ENCODE measurements around the gene IBTK. TPM values are rescaled to one million over a fixed set of nuclear protein-coding genes. Genes with fewer than 3 reads are reported as not detected.

The IBTK gene
- total and polyA plus RNA-seq, 2 of the 4 experiments (the other 2 are of a cell fraction), result 9.7 to 45.0 TPM

DNA sequence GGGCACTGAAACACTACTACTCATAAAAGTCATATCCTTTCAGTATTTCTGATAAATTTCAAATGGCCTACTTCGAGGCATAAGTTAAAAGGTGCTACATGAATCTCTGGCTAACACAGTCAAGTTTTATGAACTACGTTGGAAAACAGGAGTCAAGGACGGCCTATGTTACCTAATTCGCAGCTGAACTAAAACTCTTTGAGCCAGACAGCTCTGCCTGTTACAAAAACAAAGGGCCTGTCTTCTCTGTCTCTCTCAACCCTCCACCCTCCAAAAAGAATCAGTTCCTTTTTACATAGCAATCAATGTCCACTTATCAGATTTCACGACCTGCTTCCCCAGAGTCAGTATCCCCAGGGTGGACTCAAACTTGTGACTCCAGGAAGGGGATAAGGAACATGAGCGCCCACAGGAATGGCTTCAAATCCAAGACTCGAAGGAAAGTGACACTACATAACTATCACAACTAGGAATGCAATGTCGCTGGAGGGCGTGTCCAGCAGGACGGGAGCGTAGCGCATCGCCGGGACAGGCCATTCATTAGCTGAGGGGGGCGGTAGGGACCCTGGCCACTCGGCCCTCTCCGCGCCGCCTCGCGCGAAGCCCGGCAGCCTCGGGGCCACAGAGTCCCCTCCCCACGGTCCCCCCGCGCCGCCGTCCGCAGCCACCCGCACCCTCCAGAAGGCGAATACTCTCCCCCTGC lies 591 bp downstream of the IBTK start (continued):
- TF ChIP-seq SMC3 (IDR thresholded peaks at IDR 0.05; ENCODE audit: low read depth, low read length), result no peak
- TF ChIP-seq FOS (IDR thresholded peaks at IDR 0.05; ENCODE audit: low read depth, low read length), result no peak

GRCh38 chr6:82246370-82246769 lies 1.2 kb downstream of the IBTK start:
- Histone ChIP-seq H3K4me2 (ENCODE audit: low read depth, low read length) (peak overlapping the region; percentile 88), H3K9ac (ENCODE audit: low read depth, low read length) (peak overlapping the region; percentile 89; the same call in 1 of the 2 replicates), H3K4ac (ENCODE audit: low read depth, low read length) (no peak overlapping the region), H3K14ac (replicated peaks; ENCODE audit: low read depth, low read length) (peak overlapping the region; percentile 53; the same call in 1 of the 2 replicates), H3K9me3 (ENCODE audit: control insufficient read depth, insufficient read depth, low read length) (no peaks in the 10 kb centered on the region), H3K18ac (ENCODE audit: low read depth, low read length) (no peak overlapping the region; the same call in 1 of the 2 replicates), H3K4me1 (ENCODE audit: control insufficient read depth, insufficient read depth, low read length) (peaks cover 10% of the 10 kb centered on the region), H3K9me1 (ENCODE audit: insufficient read depth, low read length) (peaks cover 7% of the 10 kb centered on the region), H4K20me1 (ENCODE audit: insufficient read depth, low read length) (peaks cover 9% of the 10 kb centered on the region; the same call in 1 of the 2 replicates), H3K56ac (ENCODE audit: extremely low read depth, insufficient read depth, low read length) (no peak overlapping the region), H2AK9ac (replicated peaks; ENCODE audit: low read depth, low read length, poor library complexity) (no peak overlapping the region), H2BK20ac (ENCODE audit: low read depth, low read length) (no peak overlapping the region), H3K27me3 (ENCODE audit: control insufficient read depth, insufficient read depth, low read length) (no peaks in the 10 kb centered on the region), H3K4me3 (ENCODE audit: insufficient read depth, low read depth, low read length) (peak overlapping the region; percentile 80; the same call in 1 of the 2 replicates), H4K8ac (ENCODE audit: low read depth in 2 of 2, low read length in 2 of 2) (no peak overlapping the region; a peak in 1 of 4 replicates), H2BK15ac (ENCODE audit: low read depth, low read length) (no peak overlapping the region), H2AK5ac (ENCODE audit: low read depth, low read length) (no peak overlapping the region), H3K27ac (ENCODE audit: insufficient read depth, low read length) (no peak overlapping the region), H3K79me1 (ENCODE audit: low read depth in 1 of 2, low read length in 2 of 2) (peaks cover 9 to 26% of the 10 kb centered on the region in 2 experiments; a peak in 3 of 4 replicates), H2AFZ (replicated peaks; ENCODE audit: low read length, poor library complexity) (no peak overlapping the region), H2BK5ac (ENCODE audit: low read depth, low read length, poor library complexity, severe bottlenecking) (peak overlapping the region; percentile 82), H2BK120ac (ENCODE audit: low read depth, low read length) (no peak overlapping the region), H3K23ac (ENCODE audit: low read depth, low read length) (no peak overlapping the region), H4K5ac (ENCODE audit: low read depth, low read length) (no peak overlapping the region), H3K36me3 (ENCODE audit: control insufficient read depth, insufficient read depth, low read length) (no peaks in the 10 kb centered on the region), H4K91ac (ENCODE audit: insufficient read depth, low read depth, low read length) (no peak overlapping the region)
- dilution Hi-C loops (cut with HindIII; ENCODE audit: low sequenced_read_pairs, unreplicated experiment), result no loop called here
- ChIA-PET CTCF (no interaction called here), POLR2A (ENCODE audit: unreplicated experiment) (no interaction called here)
- no peak for ATAC-seq (ENCODE audit: low read depth)
- intact Hi-C loops (cut with micrococcal nuclease), result loop anchor here (5.0 to 10.0 kb wide), 2 partner anchors 711 to 968 kb away; no protein-coding TSS in a partner anchor
- BruUV-seq (replicated peaks), result no TSS peak
- in situ Hi-C loops (cut with MboI; ENCODE audit: low sequenced_read_pairs), result loop anchor here (10.0 kb wide), 1 partner anchor 948 kb away; the partner anchor contains the start of genes PGM3 and RWDD2A
- no CpG with 5 or more reads among the region's 12 CpGs for WGBS, 2 experiments (ENCODE audit: extremely low coverage in 2 of 2, insufficient read length in 1 of 2)
- DNase-seq, result no peak
- TF ChIP-seq NFE2L2 (IDR thresholded peaks at IDR 0.05; ENCODE audit: low read depth, low read length) (no peak), POLR2A (IDR thresholded peaks at IDR 0.05; ENCODE audit: low read depth, low read length) (no peak), BHLHE40 (IDR thresholded peaks at IDR 0.05; ENCODE audit: low read depth, low read length) (no peak), RFX5 (IDR thresholded peaks at IDR 0.05; ENCODE audit: low read depth, low read length) (no peak), MAZ (IDR thresholded peaks at IDR 0.05; ENCODE audit: borderline replicate concordance, low read depth, low read length) (no peak), RCOR1 (IDR thresholded peaks at IDR 0.05; ENCODE audit: insufficient replicate concordance, low read length) (no peak), SMC3 (IDR thresholded peaks at IDR 0.05; ENCODE audit: low read depth, low read length) (no peak), FOS (IDR thresholded peaks at IDR 0.05; ENCODE audit: low read depth, low read length) (no peak), MAFK (IDR thresholded peaks at IDR 0.05; ENCODE audit: low read depth, low read length) (no peak), CTCF (conservative IDR thresholded peaks at IDR 0.05; ENCODE audit: low read depth, low read length) (no peak), CEBPB (IDR thresholded peaks at IDR 0.05; ENCODE audit: low read depth, low read length) (no peak)
- TF ChIP-seq, protein P1, sequence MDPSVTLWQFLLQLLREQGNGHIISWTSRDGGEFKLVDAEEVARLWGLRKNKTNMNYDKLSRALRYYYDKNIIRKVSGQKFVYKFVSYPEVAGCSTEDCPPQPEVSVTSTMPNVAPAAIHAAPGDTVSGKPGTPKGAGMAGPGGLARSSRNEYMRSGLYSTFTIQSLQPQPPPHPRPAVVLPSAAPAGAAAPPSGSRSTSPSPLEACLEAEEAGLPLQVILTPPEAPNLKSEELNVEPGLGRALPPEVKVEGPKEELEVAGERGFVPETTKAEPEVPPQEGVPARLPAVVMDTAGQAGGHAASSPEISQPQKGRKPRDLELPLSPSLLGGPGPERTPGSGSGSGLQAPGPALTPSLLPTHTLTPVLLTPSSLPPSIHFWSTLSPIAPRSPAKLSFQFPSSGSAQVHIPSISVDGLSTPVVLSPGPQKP (IDR thresholded peaks at IDR 0.05; ENCODE audit: borderline replicate concordance, low read depth, low read length), result no peak

Measured in IMR-90 (cell line).